GM19099 (cell line): ENCODE measurements around the gene RPL36.
A peak's percentile ranks its signal among the peaks of the same experiment; 100 is the strongest.

Experiments
- POLR2A ChIP-seq: IDR thresholded peaks from 3 replicates; pipeline ENCODE4 v1.6.1; 2011; ENCODE audit warnings: low read depth; ENCODE audit not compliant: insufficient read length; ENCODE audit errors: extremely low read depth

RPL36 gene

GRCh38 chr19:5690125-5690954 is at the start of gene RPL36:
Gene RPL36 (plus strand): TSS chr19:5690295. CDS start chr19:5690508, 213 bp downstream.
- peak; percentile 99 for TF ChIP-seq POLR2A

DNA sequence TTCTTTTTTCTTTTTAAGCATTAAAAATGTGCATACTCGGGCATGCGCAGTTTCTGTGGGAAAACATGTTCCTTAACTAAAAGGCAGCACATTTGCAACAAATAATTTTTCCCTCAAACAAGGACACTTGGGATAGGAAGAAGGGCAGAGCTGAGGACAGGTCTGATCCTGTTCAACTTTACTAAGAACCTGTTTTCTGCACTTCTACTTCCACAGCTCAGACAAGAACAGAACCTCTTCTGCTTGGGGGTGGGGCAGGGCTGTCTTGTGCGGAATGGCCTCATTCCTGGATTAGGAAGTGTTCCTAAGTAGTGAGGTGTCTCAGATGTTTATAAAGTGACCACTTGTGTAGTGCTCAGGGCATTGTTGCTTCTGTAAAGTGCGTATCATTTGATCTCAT is 48.9 kb upstream of the RPL36 start:
- TF ChIP-seq POLR2A = no peak

DNA sequence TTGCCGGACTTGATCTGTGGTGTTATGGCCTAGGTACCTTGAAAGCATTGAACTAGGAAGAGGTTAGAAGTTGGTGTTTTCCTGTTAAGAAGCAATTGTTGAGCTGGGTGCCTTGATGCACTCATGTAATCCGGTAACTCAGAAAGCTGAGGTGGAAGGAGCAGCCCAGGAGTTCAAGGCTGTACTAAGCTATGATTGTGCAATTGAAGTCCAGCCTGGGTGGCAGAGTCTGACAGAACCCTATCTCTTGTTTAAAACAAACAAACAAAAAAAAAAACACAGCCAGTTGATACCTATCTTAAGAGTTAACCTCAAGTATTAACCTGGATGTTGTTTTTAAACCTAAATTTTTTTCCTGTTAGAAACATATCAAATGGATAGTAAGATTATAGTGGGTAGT is 47.9 kb upstream of the RPL36 start:
- TF ChIP-seq POLR2A = no peak

GRCh38 chr19:5643060-5643459 is 47.0 kb upstream of the RPL36 start:
- TF ChIP-seq POLR2A = no peak

- TF ChIP-seq POLR2A = no peak
Measured at GRCh38 chr19:5644037-5644436, 46.1 kb upstream of the RPL36 start.

- no peak for TF ChIP-seq POLR2A
Measured at GRCh38 chr19:5645409-5645808, 44.7 kb upstream of the RPL36 start.

DNA sequence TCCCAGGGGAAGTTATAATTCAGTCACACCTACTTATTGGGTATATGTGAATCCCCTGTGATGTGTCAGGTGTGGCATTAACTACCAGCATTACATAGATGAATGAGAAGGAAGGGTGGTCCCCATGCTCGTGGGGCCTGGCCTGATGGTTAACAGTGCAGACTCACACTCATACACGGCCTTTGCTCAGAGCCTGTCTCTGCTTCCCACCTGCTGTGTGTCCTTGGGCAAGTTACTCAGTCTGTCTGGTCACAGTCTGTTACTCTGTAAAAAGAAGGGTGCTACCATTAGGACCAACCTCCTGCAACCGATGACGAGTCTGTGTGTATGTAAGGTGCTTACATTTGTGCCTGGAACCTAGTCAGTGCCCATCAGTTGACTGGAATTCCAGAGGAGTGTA is 43.4 kb upstream of the RPL36 start:
- TF ChIP-seq POLR2A = no peak

GRCh38 chr19:5648464-5648863 is 41.6 kb upstream of the RPL36 start:
- no peak for TF ChIP-seq POLR2A

DNA sequence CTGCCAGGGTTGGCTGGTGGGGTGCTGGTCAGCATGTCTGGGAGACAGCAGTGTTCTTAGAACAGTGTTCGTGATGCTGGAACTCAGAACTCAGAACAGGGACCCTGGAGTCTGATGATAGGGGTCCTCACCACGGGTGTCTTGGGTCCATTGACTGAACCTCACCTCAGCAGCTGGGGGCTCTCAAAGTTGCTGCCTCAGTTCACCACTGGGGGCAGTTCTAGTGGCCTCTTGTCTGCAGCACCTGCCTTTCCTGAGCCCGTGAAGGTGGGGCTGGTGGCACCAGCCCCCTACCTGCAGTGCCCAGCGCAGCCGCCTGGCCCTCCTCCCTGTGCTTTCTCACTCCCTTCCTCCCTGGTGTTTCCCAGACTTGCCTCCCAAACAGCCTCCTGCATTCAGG is 38.7 kb upstream of the RPL36 start:
- no peak for TF ChIP-seq POLR2A

GRCh38 chr19:5652261-5652660 is 37.8 kb upstream of the RPL36 start:
- no peak for TF ChIP-seq POLR2A

GRCh38 chr19:5654931-5655330 is 35.2 kb upstream of the RPL36 start:
- TF ChIP-seq POLR2A = no peak

DNA sequence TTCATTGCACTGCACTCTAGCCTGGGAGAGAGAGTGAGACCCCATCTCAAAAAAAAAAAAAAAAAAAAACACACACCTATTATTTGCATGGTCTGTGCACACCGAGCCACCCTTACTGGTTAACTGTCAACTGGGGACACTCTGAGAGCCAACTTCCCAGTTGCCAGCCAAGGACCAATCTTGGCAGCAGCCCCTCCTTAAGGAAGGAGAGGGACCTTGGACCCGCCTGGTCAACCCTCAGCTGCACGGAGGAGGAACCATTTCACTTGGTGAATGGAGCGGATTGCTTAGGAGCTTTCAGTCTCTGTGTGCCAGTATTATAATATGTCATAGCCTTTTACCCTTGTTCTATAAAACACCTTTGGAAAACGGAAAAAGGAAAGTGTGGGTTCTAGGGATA is 34.7 kb upstream of the RPL36 start:
- TF ChIP-seq POLR2A = no peak

DNA sequence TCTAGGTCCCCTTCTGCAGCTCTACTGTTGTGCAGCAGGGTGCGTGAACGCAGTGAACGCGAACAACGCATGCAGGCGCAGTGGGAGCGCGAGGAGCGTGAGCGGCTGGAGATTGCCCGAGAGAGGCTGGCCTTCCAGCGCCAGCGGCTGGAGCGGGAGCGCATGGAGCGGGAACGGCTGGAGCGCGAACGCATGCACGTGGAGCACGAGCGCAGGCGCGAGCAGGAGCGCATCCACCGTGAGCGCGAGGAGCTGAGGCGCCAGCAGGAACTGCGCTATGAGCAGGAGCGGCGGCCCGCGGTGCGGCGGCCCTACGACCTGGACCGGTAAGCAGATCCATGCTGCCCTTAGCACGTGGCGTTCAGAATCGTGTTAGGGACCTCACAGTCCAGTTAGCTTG is 28.6 kb upstream of the RPL36 start:
- no peak for TF ChIP-seq POLR2A

- no peak for TF ChIP-seq POLR2A
Measured at GRCh38 chr19:5663904-5664303, 26.2 kb upstream of the RPL36 start.

GRCh38 chr19:5664515-5664914 is 25.6 kb upstream of the RPL36 start:
- no peak for TF ChIP-seq POLR2A

- TF ChIP-seq POLR2A = no peak
Measured at GRCh38 chr19:5665781-5666513, 24.1 kb upstream of the RPL36 start.

GRCh38 chr19:5666921-5667610 is 23.0 kb upstream of the RPL36 start:
- no peak for TF ChIP-seq POLR2A
